ENCODE results near the gene AQP9.

The AQP9 gene

DNA sequence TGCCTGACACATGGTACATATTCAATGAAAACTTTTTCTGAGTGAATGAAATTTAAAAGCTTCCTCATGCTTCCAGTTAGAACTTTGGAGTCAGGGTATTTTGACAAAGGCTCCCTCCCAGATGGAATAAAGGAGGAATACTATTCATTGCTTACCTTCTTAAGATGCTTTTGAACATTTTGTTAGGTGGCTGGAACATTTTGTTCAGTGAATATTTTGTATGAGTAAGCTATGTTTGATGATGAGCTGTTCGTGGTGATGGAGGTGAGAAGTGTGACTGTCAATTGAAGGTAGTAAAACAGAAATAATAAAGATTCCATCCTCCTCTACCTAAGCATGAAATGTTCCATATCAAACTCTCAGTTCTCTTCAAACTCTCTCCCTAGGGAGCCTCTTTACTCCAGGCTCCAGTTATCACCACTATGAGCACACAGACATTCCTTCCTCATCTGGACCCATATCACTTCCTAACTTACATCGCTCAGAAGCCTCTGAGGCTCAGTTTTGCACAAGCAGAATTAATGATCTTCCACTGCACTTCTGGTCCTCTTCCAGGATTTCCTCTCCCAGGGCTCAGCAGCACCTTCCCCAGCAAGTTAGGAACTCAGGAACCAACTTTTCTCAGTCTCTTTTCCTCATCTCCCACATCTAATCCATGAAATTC, 2.5 kb upstream of the AQP9 start:
- Histone ChIP-seq H3K4me3 (ENCODE audit: low read depth, low read length) (no peak overlapping the region), H3K27ac (no peak overlapping the region), H3K36me3 (replicated peaks) (no peaks in the 10 kb centered on the region), H3K27me3 (replicated peaks) (no peaks in the 10 kb centered on the region)
- no peak for DNase-seq
- in situ Hi-C loops (cut with HindIII; ENCODE audit: low pct_ligation_motif_present, low sequenced_read_pairs) = no loop called here
- TF ChIP-seq, protein P1, sequence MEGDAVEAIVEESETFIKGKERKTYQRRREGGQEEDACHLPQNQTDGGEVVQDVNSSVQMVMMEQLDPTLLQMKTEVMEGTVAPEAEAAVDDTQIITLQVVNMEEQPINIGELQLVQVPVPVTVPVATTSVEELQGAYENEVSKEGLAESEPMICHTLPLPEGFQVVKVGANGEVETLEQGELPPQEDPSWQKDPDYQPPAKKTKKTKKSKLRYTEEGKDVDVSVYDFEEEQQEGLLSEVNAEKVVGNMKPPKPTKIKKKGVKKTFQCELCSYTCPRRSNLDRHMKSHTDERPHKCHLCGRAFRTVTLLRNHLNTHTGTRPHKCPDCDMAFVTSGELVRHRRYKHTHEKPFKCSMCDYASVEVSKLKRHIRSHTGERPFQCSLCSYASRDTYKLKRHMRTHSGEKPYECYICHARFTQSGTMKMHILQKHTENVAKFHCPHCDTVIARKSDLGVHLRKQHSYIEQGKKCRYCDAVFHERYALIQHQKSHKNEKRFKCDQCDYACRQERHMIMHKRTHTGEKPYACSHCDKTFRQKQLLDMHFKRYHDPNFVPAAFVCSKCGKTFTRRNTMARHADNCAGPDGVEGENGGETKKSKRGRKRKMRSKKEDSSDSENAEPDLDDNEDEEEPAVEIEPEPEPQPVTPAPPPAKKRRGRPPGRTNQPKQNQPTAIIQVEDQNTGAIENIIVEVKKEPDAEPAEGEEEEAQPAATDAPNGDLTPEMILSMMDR (IDR thresholded peaks at IDR 0.05; ENCODE audit: low read depth, low read length, missing control alignments) = no peak

- Histone ChIP-seq H3K36me3 (replicated peaks) (no peaks in the 10 kb centered on the region), H3K4me3 (ENCODE audit: low read depth, low read length) (no peak overlapping the region), H3K27me3 (replicated peaks) (no peaks in the 10 kb centered on the region), H3K27ac (no peak overlapping the region)
- no peak for DNase-seq
- TF ChIP-seq, protein P1 (IDR thresholded peaks at IDR 0.05; ENCODE audit: low read depth, low read length, missing control alignments) = no peak
- in situ Hi-C loops (cut with HindIII; ENCODE audit: low pct_ligation_motif_present, low sequenced_read_pairs) = no loop called here
Measured at GRCh38 chr15:58136731-58137130, 1.4 kb upstream of the AQP9 start.

DNA sequence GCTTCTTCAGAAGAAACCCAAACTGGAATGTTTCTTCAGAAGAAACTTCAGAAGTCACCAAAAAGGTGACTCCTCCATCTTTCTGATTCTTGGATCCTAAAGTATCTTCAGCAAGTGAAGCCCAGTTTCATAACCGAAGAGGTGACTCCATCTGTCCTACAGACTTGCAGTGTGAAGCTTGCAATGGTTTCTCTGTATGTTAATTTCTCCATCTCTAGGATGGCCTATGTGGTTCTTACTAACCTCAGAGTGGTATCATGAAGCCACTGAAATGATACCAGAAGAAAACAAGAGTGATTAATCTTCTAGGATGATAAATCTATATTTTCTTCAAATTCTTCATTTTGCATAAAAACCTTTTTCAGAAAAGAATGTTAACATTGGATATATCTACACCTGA, 495 bp upstream of the AQP9 start:
- Histone ChIP-seq H3K27me3 (replicated peaks) (no peaks in the 10 kb centered on the region), H3K4me3 (ENCODE audit: low read depth, low read length) (no peak overlapping the region), H3K36me3 (replicated peaks) (no peaks in the 10 kb centered on the region), H3K27ac (no peak overlapping the region)
- TF ChIP-seq, protein P1 (IDR thresholded peaks at IDR 0.05; ENCODE audit: low read depth, low read length, missing control alignments) = no peak
- DNase-seq = no peak
- in situ Hi-C loops (cut with HindIII; ENCODE audit: low pct_ligation_motif_present, low sequenced_read_pairs) = no loop called here

GRCh38 chr15:58139276-58139988, 1.3 kb downstream of the AQP9 start:
- in situ Hi-C loops (cut with HindIII; ENCODE audit: low pct_ligation_motif_present, low sequenced_read_pairs) = no loop called here
- TF ChIP-seq, protein P1 (IDR thresholded peaks at IDR 0.05; ENCODE audit: low read depth, low read length, missing control alignments) = no peak
- Histone ChIP-seq H3K36me3 (replicated peaks) (no peaks in the 10 kb centered on the region), H3K4me3 (ENCODE audit: low read depth, low read length) (no peak overlapping the region), H3K27me3 (replicated peaks) (no peaks in the 10 kb centered on the region), H3K27ac (no peak overlapping the region)
- no peak for DNase-seq

DNA sequence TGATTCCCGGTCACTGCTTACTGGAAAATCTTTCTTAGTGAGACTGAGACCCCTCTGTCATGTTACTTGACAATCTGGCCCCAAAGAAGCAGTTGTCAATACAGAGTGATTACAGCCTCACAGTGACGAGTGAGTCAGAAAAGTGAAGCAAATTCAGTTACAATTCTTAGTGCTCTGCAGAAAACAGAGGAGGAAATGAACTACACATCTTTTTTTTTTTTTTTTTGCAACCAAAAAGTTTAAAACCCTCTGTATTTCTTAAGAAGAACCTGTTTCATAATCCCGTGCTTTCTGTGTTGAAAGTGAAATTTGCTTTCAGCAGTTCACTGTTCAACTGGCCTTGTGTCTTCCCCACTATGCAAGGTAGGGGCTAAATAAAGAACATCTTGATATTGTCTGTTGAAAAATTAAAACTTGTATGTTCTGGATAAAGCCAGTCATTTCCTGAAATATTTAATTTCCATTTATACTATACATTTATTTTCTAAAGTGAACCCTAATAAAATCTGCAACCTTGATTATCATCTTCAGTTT, 1.9 kb downstream of the AQP9 start:
- Histone ChIP-seq H3K27me3 (replicated peaks) (no peaks in the 10 kb centered on the region), H3K36me3 (replicated peaks) (no peaks in the 10 kb centered on the region), H3K27ac (no peak overlapping the region), H3K4me3 (ENCODE audit: low read depth, low read length) (no peak overlapping the region)
- DNase-seq = no peak
- in situ Hi-C loops (cut with HindIII; ENCODE audit: low pct_ligation_motif_present, low sequenced_read_pairs) = no loop called here
- TF ChIP-seq, protein P1 (IDR thresholded peaks at IDR 0.05; ENCODE audit: low read depth, low read length, missing control alignments) = no peak

Measured in brain microvascular endothelial cell (primary cell).